H9 (cell line): ENCODE data around the gene DSCAM. TPM values are rescaled to one million over a fixed set of nuclear protein-coding genes. Genes with fewer than 3 reads are reported as not detected.

Experiments used
- DNase-seq: peaks from one replicate; pipeline ENCODE4 v3.0.0-alpha.2; 2017
- H2AFZ ChIP-seq: one replicate; pipeline ENCODE4 v1.6.1; 2013; ENCODE audit warnings: mild to moderate bottlenecking, low read length, control low read depth, moderate library complexity
- H2AK5ac ChIP-seq: 2 replicates; pipeline ENCODE4 v1.6.1; 2013; ENCODE audit warnings: low read length, control low read depth, mixed read lengths; ENCODE audit not compliant: insufficient read length
- H2BK120ac ChIP-seq: one replicate; pipeline ENCODE4 v1.6.1; 2013; ENCODE audit warnings: low read depth, mild to moderate bottlenecking, low read length, control low read depth, inconsistent platforms; ENCODE audit not compliant: poor library complexity, severe bottlenecking
- H2BK12ac ChIP-seq: 2 replicates; pipeline ENCODE4 v1.6.1; 2013; ENCODE audit warnings: low read length, control low read depth, mixed read lengths, low read depth; ENCODE audit not compliant: insufficient read length
- H2BK15ac ChIP-seq: 2 replicates; pipeline ENCODE4 v1.6.1; 2013; ENCODE audit warnings: low read depth, low read length, control low read depth
- H2BK20ac ChIP-seq: one replicate; pipeline ENCODE4 v1.6.1; 2013; ENCODE audit warnings: low read depth, mild to moderate bottlenecking, low read length, control low read depth, inconsistent platforms; ENCODE audit not compliant: poor library complexity, severe bottlenecking
- H2BK5ac ChIP-seq: 2 replicates; pipeline ENCODE4 v1.6.1; 2013; ENCODE audit warnings: low read length, control low read depth, mixed read lengths; ENCODE audit not compliant: insufficient read length
- H3K14ac ChIP-seq: 2 replicates; pipeline ENCODE4 v1.6.1; 2013; ENCODE audit warnings: low read length, control low read depth; ENCODE audit not compliant: insufficient read depth
- H3K18ac ChIP-seq: 2 replicates; pipeline ENCODE4 v1.6.1; 2013; ENCODE audit warnings: low read depth, mild to moderate bottlenecking, mixed read lengths, low read length, control low read depth; ENCODE audit not compliant: insufficient read length
- H3K23ac ChIP-seq: 2 replicates; pipeline ENCODE4 v1.6.1; 2013; ENCODE audit warnings: low read length, control low read depth, mixed read lengths, low read depth; ENCODE audit not compliant: insufficient read length
- H3K23me2 ChIP-seq: 2 replicates; pipeline ENCODE4 v1.6.1; 2013; ENCODE audit warnings: low read depth, mild to moderate bottlenecking, mixed read lengths, low read length, control low read depth; ENCODE audit not compliant: insufficient read length, poor library complexity, severe bottlenecking
- H3K27ac ChIP-seq: 2 replicates; pipeline ENCODE4 v1.5.1; 2013; ENCODE audit warnings: low read length, control low read depth, mixed read lengths, low read depth; ENCODE audit not compliant: insufficient read length
- H3K27me3 ChIP-seq: 2 replicates; pipeline ENCODE4 v1.6.1; 2013; ENCODE audit warnings: low read length, control low read depth, inconsistent platforms; ENCODE audit not compliant: insufficient read depth
- H3K4ac ChIP-seq: 2 replicates; pipeline ENCODE4 v1.6.1; 2013; ENCODE audit warnings: low read depth, mild to moderate bottlenecking, control low read depth, inconsistent platforms, low read length, moderate library complexity
- H3K4me1 ChIP-seq: 2 replicates; pipeline ENCODE4 v1.6.1; 2013; ENCODE audit warnings: low read length, control low read depth, inconsistent platforms; ENCODE audit not compliant: insufficient read depth
- H3K4me2 ChIP-seq: 2 replicates; pipeline ENCODE4 v1.6.1; 2013; ENCODE audit warnings: low read length, control low read depth, mixed read lengths; ENCODE audit not compliant: insufficient read length, insufficient read depth
- H3K56ac ChIP-seq: 2 replicates; pipeline ENCODE4 v1.6.1; 2013; ENCODE audit warnings: low read depth, mild to moderate bottlenecking, mixed read lengths, low read length, control low read depth; ENCODE audit not compliant: insufficient read length
- H3K79me1 ChIP-seq: 2 replicates; pipeline ENCODE4 v1.6.1; 2013; ENCODE audit warnings: low read depth, mild to moderate bottlenecking, moderate library complexity, low read length, control low read depth, inconsistent platforms; ENCODE audit not compliant: insufficient read depth, poor library complexity, severe bottlenecking
- H3K79me2 ChIP-seq: 2 replicates; pipeline ENCODE4 v1.6.1; 2013; ENCODE audit warnings: low read length, control low read depth, inconsistent platforms; ENCODE audit not compliant: insufficient read depth
- H3K9ac ChIP-seq: 2 replicates; pipeline ENCODE4 v1.6.1; 2013; ENCODE audit warnings: low read length, control low read depth, mixed read lengths; ENCODE audit not compliant: insufficient read length; ENCODE audit errors: extremely low read depth
- H3K9me3 ChIP-seq: one replicate; pipeline ENCODE4 v1.6.1; 2013; ENCODE audit warnings: low read depth, low read length, inconsistent platforms; ENCODE audit not compliant: control insufficient read depth
- H3T11ph ChIP-seq: one replicate; pipeline ENCODE4 v1.6.1; 2013; ENCODE audit warnings: mild to moderate bottlenecking, low read length, control low read depth, inconsistent platforms
- H4K20me1 ChIP-seq: one replicate; pipeline ENCODE4 v1.6.1; 2013; ENCODE audit not compliant: control insufficient read depth, insufficient read length, insufficient read depth
- H4K5ac ChIP-seq: 2 replicates; pipeline ENCODE4 v1.6.1; 2013; ENCODE audit warnings: low read depth, mild to moderate bottlenecking, mixed read lengths, low read length, control low read depth; ENCODE audit not compliant: insufficient read length
- H4K8ac ChIP-seq: replicated peaks from 2 replicates; pipeline ENCODE4 v1.6.1; 2013; ENCODE audit warnings: low read length, control low read depth, mixed read lengths, low read depth; ENCODE audit not compliant: insufficient read length
- H4K91ac ChIP-seq: 2 replicates; pipeline ENCODE4 v1.6.1; 2013; ENCODE audit warnings: low read depth, mild to moderate bottlenecking, moderate library complexity, mixed read lengths, low read length, control low read depth; ENCODE audit not compliant: insufficient read length
- H3K27ac Mint-ChIP-seq, 3 experiments: 2 replicates in 2 of 3; 3 replicates in 1 of 3; pipeline ENCODE4 v1.8.0; 2020 to 2021; ENCODE audit warnings: mixed read lengths in 3 of 3, mild to moderate bottlenecking in 1 of 3, moderate library complexity in 1 of 3
- H3K27me3 Mint-ChIP-seq: 2 replicates; pipeline ENCODE4 v1.8.0; 2021; ENCODE audit warnings: low read depth, mild to moderate bottlenecking, moderate library complexity, mixed read lengths
- H3K36me3 Mint-ChIP-seq, 3 experiments: 2 replicates in 2 of 3; 3 replicates in 1 of 3; pipeline ENCODE4 v1.8.0; 2020 to 2021; ENCODE audit warnings: low read depth in 3 of 3, mixed read lengths in 3 of 3; ENCODE audit not compliant: insufficient read depth in 1 of 3
- H3K4me1 Mint-ChIP-seq, 2 experiments: 2 replicates each; pipeline ENCODE4 v1.8.0; 2020; ENCODE audit warnings: mixed read lengths in 2 of 2
- H3K4me3 Mint-ChIP-seq, 2 experiments: 2 replicates in 1 of 2; 3 replicates in 1 of 2; pipeline ENCODE4 v1.8.0; 2020 to 2021; ENCODE audit warnings: mild to moderate bottlenecking in 2 of 2, mixed read lengths in 2 of 2, moderate library complexity in 1 of 2
- H3K9me3 Mint-ChIP-seq, 2 experiments: 2 replicates in 1 of 2; 3 replicates in 1 of 2; pipeline ENCODE4 v1.8.0; 2020; ENCODE audit warnings: mild to moderate bottlenecking in 2 of 2, mixed read lengths in 2 of 2, moderate library complexity in 1 of 2
- WGBS: extraction: QIAGEN DNeasy Blood & Tissue Kit; methylation state at CpG from one replicate; pipeline ENCODE4 v1.1.7; 2013; ENCODE audit warnings: missing lambda C conversion rate, low lambda C conversion rate, mixed read lengths; ENCODE audit not compliant: insufficient read length; ENCODE audit errors: extremely low coverage; 5-methylcytosine and 5-hydroxymethylcytosine counted together
- total RNA-seq: library from RNA; stranded (reverse); gene quantifications from 2 replicates; pipeline ENCODE4 v1.2.1, GENCODE V29; 2021
- TF ChIP-seq, protein P1 (sequence below): fragments of 200-600 bp; sonication (generic); conservative IDR thresholded peaks from 3 replicates; pipeline ENCODE4 v1.8.0; 2021; ENCODE audit warnings: antibody characterized with exemption, mild to moderate bottlenecking

Gene DSCAM
- total RNA-seq, 1 experiment from 2014 or later = 0.17 TPM

DNA sequence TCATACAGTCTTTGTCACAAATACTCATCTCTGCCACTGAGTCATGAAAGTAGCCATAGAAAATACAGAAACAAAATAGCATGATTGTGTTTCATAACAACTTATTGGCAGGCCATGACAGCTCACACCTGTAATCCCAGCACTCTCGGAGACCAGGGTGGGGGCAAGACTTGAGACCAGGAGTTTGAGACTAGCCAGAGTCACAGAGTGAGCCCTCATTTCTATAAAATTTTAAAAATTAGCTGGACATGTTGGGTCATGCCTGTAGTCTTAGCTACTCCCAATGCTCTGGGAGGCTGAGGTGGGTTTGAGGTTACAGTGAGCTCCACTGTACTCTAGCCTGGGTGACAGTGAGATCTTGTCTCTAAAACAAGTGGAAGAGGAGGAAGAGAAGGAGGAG is 568.6 kb downstream of the DSCAM start:
- Mint-ChIP-seq H3K27me3 (no peaks in the 10 kb centered on the region; the same call in 1 of the 2 replicates), H3K27ac (no peak overlapping the region), H3K4me3 (no peak overlapping the region), H3K9me3 (peaks cover 0 to 6% of the 10 kb centered on the region in 2 experiments; a peak in 3 of 5 replicates), H3K4me1 (peaks cover 5 to 6% of the 10 kb centered on the region in 2 experiments), H3K36me3 (peaks cover 0 to 1% (median 0%) of the 10 kb centered on the region in 3 experiments; a peak in 1 of 7 replicates)
- Histone ChIP-seq H4K20me1 (no peaks in the 10 kb centered on the region), H3K27me3 (no peaks in the 10 kb centered on the region), H4K5ac (no peak overlapping the region), H3K56ac (no peak overlapping the region), H3K9ac (no peak overlapping the region), H2BK20ac (no peak overlapping the region), H4K8ac (no peak overlapping the region), H3K4me1 (no peaks in the 10 kb centered on the region), H3K9me3 (no peaks in the 10 kb centered on the region), H3K79me1 (no peaks in the 10 kb centered on the region), H2AK5ac (no peak overlapping the region), H3K4ac (no peak overlapping the region), H3K79me2 (no peaks in the 10 kb centered on the region), H2BK12ac (no peak overlapping the region), H3K18ac (no peak overlapping the region), H4K91ac (no peak overlapping the region), H3K23me2 (no peaks in the 10 kb centered on the region), H3K23ac (no peak overlapping the region), H2AFZ (no peak overlapping the region), H2BK5ac (no peak overlapping the region), H2BK15ac (no peak overlapping the region), H2BK120ac (no peak overlapping the region), H3K14ac (no peak overlapping the region), H3K4me2 (no peak overlapping the region), H3T11ph (no peak overlapping the region), H3K27ac (no peak overlapping the region)
- TF ChIP-seq, protein P1, sequence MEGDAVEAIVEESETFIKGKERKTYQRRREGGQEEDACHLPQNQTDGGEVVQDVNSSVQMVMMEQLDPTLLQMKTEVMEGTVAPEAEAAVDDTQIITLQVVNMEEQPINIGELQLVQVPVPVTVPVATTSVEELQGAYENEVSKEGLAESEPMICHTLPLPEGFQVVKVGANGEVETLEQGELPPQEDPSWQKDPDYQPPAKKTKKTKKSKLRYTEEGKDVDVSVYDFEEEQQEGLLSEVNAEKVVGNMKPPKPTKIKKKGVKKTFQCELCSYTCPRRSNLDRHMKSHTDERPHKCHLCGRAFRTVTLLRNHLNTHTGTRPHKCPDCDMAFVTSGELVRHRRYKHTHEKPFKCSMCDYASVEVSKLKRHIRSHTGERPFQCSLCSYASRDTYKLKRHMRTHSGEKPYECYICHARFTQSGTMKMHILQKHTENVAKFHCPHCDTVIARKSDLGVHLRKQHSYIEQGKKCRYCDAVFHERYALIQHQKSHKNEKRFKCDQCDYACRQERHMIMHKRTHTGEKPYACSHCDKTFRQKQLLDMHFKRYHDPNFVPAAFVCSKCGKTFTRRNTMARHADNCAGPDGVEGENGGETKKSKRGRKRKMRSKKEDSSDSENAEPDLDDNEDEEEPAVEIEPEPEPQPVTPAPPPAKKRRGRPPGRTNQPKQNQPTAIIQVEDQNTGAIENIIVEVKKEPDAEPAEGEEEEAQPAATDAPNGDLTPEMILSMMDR = no peak
- no CpG with 5 or more reads among the region's 1 CpG for WGBS
- no peak for DNase-seq
